NCI-H1092 (cell line): Measurements from ENCODE around the gene SH2B2.
"Not testable (repeated sequence)": the region's sequence is repeated elsewhere in the genome, so short reads cannot be mapped to it uniquely, and the experiment has no call there.

ENCODE experiments used
- DNase-seq: peaks from one replicate; lab custom pipeline; 2025; lab: John Stamatoyannopoulos, UW

SH2B2 gene

DNA sequence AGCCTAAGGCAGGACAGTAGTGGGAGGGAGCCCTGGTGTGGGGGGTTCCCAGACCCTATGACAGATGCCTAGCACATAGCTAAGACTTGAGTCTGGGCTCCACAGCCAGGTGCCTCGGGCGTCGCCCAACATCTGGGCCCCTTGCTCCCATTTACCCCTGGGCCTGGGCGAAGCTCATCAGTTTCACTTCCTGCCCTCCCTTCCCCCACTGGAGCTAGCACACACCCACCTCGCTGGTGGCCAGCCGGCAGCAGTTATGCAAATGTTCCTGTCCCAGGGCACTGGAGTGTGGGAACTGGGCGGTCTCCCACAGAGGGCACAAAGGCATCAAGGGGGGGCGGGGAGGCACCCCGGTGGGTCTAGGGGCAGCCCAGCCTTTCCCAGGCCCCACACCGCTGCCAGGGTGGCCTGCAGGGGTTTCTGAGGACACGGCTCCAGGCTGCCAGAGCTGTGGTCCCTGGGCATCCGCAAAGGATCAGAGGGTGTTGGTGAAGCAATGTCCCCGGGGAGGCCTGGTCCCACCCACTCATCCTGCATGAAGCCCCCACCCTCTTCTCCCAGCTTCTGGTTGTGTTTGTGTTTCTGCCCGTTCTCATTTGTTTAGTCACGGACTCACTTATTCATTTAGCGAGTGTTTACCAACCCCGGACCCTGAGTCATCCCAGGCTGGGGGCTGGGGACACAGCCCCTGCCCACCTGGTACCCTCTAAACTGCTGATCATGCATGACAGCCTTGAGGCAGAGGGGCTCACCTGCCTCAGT, 20.4 kb downstream of the SH2B2 start:
- DNase-seq: no peak

DNA sequence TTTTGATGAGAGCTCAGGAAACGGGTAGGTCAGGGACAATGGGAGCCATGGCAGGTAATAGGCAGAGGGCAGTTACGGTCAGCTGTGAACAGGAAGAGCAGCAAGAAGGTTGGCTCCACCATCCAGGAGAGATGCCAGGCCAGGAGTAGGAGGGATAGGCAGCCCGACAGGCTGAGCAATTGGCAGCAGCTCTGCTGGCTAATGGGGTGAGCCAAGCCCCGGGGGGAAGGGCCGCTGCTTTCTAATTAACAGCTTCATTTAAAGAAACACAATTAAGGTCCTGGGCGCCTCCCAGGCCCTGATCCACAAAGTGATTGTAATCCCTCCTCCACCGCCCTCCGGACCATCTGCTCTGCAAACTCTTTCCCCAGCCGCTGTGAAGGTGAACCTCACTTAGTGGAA, 23.7 kb downstream of the SH2B2 start:
- DNase-seq: no peak

DNA sequence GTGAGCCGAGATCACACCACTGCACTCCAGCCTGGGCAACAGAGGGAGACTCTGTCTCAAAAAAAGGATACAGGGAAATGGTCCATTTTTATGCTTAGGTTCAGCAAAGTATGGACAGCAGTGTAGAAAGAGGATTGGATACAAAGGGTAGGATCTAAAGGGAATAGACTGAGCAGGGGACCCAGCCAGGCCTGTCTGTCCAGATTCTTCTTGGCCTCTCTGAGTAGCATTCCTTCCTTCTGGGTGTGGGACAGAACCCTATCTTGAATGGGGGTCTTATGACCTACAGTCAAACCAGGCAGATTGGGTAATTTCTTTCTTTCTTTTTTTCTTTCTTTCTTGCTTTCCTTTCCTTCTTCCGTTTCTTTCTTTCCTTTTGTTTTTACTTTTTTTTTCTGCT, 25.6 kb downstream of the SH2B2 start:
- no peak for DNase-seq

DNA sequence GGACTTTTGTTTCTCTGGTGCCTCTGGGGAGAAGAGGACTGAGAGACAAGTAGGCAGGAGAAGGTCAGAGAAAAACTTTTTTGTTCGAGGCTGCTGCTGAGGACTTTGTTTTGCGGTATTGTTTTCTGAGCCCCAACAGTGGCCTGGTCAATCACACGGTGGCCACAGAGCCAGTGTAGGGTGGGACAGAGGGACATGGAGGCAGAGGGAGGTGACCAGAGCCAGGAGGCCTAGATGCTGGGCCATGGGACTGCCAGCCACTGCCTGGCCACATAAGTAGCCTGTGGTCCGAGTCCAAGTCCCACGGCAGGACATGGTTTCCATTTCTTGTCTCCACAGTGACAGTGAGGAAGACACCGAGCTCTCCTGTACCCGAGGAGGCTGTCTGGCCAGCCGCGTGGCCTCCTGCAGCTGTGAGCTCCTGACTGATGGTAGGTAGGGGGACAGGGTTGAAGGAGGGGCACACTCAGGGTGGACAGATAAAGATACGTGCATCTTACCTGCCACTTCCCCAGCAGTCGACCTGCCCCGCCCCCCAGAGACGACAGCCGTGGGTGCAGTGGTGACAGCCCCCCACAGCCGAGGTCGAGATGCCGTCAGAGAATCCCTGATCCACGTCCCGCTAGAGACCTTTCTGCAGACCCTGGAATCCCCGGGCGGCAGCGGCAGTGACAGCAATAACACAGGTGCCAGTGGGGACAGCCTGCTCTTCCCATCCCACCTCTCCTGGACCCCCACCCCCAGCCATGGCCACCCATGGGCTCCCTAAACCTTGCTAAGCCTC, 27.5 kb downstream of the SH2B2 start:
- DNase-seq: no peak

DNA sequence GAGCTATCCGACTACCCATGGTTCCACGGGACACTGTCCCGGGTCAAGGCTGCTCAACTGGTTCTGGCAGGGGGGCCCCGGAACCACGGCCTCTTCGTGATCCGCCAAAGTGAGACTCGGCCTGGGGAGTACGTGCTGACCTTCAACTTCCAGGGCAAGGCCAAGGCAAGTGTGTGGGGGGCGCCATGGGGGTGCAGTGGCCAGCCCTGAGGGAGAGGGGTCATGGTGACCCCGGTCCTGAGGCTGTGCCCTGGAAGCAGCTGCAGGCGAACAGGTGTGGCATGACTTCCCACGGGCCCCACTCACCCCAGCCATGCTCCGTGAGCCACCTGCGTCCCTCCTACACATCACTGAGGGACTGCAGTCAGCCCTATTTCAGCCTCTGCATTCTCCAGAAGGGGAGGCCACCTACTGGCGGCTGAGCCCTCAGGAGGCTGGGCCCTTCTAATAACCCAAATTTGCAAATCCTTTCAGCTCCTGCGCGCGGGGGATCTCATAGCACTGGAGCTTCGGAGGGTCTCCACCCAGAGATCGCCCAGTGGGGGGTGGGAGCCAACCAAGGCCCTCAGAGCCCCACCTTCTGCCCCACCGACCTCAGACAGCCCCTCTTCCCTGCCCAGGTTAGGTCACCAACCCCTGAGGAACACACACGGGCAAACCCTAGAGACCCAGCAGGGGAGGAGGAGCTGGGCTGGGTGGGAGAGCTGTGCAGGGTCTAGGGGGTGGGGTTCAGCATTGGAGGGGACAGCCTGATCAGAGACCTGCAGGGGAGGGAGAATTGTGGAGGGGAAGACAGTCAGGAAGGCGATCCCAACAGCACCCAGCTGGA, 30.8 kb downstream of the SH2B2 start:
- DNase-seq: no peak

DNA sequence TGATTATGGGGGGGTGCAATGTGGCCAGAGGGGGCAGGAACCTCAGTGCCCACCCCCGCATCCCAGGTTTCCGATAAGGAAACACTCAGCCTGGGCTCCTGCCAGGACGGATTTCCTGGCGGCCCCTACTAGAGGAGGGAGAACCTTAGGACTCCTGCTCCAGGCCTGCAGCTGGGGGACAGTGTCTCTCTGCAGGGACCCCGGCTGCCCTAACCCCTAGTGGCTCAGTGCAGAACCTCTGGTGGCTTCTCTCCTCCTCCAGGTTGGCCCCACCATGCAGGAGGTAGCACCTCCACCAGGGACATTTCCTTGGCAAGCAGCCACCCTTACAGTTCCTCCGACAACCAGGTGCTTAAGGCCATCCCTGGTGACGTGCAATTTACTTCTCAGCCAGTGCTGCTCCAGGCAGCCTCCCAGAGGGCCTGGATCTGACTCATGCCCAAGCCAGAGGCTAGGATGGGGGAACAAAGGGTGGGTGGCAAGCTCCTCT, 31.9 kb downstream of the SH2B2 start:
- no peak for DNase-seq

DNA sequence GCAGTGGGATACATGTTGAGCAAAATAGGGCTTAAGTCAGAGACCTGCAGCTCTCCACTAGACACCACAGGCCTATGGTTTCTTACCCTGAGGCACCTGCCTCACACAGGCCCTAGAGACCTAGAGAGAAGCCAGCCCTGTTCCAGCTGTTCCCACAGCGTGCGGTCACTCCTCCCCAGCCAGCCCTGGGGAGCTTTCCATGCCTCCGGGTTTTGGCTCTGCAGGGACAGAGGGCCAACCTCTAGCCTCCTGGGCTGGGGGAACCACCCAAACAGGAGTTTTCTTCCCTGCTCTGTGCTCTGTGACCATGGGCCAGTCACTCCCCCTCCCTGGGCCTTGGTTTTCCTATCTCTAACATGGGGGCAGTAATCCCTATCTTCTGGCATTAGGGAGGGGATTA, 33.0 kb downstream of the SH2B2 start:
- no peak for DNase-seq

DNA sequence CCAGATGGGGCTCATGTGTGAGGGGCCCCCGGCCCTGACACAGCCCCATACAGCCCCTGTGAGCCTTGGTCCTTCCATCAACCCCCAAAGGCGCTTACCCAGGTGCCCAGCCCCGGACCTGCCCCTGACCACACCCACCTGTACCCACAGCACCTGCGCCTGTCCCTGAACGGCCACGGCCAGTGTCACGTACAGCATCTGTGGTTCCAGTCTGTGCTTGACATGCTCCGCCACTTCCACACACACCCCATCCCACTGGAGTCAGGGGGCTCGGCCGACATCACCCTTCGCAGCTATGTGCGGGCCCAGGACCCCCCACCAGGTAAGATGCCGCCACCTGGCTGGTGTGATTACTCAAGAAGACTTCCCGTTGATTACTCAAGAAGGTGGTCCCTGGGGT, 33.5 kb downstream of the SH2B2 start:
- no peak for DNase-seq

DNA sequence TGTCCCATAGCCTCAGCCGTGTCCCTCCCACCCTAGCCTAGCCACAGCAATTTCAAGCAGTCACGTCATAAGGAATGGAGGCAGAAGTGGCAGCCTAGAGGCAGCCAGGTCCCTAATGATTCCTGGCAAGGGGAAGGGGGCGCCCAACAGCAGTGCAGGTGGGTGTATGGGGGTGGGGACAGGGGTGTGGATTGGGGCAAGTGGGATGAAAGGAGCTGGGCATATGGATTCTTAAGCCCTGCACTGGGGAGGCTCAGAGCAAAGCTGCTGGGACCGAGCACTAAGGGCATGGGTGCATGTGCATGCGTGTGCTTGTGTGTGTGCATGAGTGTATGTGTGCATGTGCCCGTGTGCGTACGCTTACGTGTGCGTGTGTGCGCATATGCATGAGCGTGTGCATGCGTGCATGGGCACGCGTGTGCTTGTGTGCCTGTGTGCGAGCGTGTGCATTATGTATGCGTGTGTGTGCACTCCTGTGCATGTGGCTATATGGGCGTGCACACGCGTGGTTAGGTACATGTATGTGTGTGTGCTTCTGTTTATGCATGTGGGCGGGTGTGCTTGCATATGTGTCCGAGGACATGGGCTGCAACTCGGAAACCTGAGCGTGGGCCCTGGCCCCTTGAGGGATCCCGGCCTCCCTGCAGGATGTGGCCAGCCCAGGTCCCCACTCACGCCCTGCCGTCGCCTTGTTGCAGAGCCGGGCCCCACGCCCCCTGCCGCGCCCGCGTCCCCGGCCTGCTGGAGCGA, 34.1 kb downstream of the SH2B2 start:
- DNase-seq: no peak

DNA sequence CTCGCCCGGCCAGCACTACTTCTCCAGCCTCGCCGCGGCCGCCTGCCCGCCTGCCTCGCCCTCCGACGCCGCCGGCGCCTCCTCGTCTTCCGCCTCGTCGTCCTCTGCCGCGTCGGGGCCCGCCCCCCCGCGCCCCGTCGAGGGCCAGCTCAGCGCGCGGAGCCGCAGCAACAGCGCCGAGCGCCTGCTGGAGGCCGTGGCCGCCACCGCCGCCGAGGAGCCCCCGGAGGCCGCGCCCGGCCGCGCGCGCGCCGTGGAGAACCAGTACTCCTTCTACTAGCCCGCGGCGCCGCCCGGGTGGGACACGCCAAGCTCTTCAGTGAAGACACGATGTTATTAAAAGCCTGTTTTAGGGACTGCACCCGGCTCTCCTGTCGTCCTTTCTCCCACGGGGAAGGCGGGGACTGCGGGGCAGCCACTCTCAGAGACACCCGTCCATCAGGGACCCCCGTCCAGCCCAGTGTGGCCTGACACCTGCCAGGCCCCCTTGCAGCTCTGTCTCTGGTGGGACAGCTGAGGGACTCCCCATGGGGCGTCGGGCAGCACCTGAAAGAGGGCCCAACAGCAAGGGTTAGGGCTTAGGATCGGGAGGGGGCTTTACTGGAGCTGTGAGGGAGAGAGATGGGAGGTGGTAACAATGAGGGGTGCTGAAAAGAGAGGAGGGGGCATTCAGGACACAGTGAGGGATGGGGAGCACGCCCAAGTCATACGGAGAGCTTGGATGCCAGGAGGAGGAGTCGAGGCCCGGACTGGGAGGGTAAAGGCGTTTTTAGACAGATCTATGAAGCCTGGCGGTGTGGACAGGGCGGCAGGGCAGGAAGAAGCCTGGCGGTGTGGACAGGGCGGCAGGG, 34.9 kb downstream of the SH2B2 start:
- no peak for DNase-seq

DNA sequence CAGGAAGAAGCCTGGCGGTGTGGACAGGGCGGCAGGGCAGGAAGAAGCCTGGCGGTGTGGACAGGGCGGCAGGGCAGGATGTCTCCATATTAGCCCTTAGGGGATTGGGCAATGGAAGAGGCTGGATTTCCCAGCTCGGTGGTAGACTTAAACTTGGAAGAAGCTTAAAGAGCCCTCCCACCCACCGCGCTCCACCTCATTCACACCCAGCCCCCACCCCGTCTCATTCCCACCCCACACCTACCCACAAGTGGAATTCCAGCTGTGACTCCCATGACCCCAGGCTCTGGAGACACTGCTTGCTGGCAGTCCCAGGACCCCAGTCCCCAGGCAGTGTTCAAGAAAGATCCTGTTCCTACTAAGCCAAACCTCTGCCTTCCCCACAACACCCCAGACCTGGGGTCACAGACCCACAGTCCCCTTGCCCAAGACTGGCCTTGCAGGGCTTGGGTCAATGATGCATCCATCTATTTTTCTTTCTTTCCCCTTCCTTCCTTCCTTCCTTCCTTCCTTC, 35.6 kb downstream of the SH2B2 start:
- DNase-seq: no peak

DNA sequence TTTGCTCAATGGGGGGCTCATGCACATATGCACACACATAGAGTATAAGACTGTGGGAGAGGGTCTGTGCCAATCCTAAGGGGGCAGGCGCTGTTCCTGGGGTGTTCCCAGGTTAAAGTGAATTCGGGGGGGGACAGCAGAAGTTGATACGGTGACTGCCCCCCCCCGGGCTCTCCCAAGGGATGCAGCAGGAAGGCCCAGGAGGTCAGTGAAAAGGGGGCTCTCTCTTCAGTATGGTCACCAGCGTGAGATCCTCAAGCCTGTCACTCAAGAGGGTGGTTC, 37.2 kb downstream of the SH2B2 start:
- DNase-seq: no peak

DNA sequence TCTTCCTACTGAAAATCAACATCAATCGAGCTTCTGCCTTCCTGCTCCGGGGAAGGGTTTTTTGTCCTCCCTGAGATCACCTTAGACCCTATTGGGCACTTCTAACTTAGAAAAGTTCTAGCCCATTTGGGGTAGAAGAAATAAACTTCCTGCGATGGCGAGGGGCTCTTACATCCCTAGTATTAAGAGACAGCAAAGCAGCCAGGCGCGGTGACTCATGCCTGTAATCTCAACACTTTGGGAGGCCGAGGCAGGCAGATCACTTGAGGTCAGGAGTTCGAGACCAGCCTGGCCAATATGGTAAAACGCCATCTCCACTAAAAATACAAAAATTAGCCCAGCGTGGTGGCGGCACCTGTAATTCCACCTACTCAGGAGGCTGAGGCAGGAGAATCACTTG, 38.4 kb downstream of the SH2B2 start:
- DNase-seq: not testable (repeated sequence)

DNA sequence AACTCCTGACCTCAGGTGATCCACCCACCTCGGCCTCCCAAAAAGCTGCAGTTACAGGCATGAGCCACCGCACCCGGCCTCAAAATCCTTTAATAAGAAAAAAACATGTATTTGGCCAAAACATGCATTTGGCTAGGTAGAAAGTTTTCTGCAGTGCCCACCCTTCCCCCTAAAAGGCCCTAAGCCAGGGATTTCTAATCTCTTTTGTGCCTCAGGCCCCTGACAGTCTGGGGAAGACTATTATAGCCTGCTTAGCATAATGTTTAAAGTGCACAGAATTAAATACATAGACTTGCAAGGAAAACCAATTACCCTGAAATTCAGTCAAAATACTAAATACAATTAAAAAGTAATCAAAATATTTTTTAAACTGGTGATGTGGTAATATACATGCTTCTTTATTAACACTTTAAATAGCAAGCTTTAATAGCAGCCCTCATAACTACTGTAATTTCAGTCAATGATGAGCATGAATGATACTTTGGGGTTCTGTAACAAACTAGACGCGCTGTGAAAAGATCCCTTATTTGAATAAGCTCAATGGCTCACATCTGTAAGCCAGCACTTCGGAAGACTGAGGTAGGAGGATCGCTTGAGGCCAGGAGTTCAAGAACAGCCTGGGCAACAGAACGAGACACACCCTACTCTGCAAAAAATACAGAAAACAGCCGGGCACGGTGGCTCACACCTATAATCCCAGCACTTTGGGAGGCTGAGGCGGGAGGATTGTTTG, 39.7 kb downstream of the SH2B2 start:
- no peak for DNase-seq

DNA sequence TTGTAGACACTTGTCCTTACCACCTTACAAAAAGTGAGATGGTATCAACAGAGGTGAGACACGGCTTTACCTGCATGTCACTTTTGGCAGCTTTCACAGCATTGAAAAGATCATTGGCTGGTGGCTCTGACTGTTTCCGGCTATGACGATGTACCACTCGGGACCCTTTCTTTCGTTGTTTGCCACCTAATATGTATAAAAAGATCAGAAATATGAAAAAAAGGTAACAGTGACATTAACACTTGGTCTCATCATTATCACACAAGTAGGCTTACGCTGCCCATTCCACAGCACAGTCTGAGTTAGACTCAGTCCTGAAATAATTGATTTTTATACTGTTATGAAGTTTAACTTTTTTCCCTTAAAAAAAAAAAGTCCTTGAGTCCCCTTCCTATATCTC, 40.5 kb downstream of the SH2B2 start:
- DNase-seq: not testable (repeated sequence)

DNA sequence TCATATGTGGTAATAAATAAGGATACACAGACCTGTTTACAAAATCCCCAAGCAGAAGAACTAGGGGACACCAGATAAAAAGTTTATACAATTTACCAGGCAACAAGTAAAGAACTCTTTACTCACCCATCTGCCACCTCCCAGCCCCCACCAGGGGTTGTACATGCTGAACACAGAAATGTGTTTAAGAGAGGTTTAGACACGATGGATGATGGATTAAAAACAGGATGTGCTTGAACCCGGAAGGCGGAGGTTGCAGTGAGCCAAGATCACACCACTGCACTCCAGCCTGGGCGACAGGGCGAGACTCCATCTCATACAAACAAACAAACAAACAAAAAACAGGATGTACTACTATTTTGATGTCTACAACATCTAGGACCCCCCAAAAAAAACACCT, 42.2 kb downstream of the SH2B2 start:
- DNase-seq: not testable (repeated sequence)

DNA sequence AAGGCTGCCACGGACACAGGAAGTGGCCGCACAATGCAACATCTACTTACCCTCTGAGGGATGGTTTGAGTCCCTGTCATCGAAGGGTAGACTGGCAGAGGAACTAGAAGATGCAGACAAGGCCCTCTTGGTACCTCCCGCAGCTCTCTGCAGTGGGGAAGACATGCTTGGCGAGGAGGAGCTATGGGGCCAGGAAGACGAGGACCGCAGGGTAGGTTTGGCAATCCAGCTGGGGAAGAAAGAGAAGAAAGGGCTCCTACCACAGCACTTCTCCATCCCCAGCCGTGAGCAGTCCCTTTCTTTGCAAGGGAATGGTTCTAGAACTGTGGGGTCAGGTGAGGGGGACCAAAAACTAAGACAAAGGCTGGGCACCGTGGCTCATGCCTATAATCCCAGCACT, 42.7 kb downstream of the SH2B2 start:
- DNase-seq: not testable (repeated sequence)

DNA sequence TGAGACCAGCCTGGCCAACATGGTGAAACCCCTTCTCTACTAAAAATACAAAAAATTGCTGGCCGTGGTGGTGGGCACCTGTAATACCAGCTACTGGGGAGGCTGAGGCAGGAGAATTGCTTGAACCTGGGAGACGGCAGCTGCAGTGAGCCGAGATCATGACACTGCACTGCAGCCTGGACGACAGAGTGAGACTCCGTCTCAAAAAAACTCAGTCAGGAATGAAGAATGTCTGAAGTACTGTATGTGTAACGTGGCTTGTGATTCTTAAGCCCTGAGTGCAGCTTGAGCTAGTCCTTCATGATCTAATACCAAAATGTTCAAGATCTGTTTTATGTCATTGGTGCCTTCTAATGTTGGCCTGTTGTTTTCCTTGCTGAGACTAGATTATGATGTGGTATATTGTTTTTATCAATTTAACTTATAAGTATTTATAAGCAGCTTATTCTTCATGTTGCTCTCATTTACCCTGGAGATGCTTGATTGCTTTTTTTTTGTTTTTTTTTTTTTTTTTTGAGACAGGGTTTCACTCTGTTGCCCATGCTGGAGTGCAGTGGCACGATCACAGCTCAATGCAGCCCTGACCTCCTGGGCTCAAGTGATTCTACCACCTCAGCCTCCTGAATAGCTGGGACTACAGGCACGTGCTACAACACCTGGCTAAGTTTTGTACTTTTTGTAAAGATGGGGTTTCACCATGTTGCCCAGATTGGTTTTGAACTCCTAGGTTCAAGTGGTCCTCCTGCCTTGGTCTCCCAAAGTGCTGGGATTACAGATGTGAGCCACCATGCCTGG, 44.2 kb downstream of the SH2B2 start:
- DNase-seq: not testable (repeated sequence)

DNA sequence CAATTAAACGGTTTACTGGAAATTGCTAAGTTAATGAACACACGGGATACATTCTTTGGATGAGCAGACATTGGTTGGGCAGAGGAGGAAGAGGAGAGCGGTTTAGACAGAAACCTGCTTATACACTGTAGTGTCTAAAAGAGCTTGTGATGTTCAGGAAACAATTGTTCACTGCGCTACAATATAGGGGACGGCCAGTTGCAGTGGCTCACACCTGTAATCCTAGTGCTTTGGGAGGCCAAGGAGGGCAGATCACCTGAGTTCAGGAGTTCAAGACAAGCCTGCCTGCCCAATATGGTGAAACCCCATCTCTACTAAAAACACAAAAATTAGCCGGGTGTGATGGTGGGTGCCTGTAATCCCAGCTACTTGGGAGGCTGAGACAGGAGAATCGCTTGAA, 48.9 kb downstream of the SH2B2 start:
- not testable (repeated sequence) for DNase-seq
